Right lobe of liver (tissue), 6 donors: ENCODE data around the gene CDH12. TPM values are rescaled to one million over a fixed set of nuclear protein-coding genes. Genes with fewer than 3 reads are reported as not detected.

Source experiments
- ATAC-seq, 4 donors: fragments of 200-7000 bp; cut with Tn5 transposase; one replicate each; pipeline ENCODE4 v1.9.1; 2020; ENCODE audit warnings: mild to moderate bottlenecking in 4 of 4, moderate library complexity in 4 of 4
- DNase-seq, 3 donors: peaks; one replicate each; pipeline ENCODE4 v3.0.0-alpha.2; 2020
- H3K27ac ChIP-seq, 3 donors: fragments of 200-600 bp; one replicate each; pipeline ENCODE4 v1.8.0; 2022
- H3K27me3 ChIP-seq, 2 donors: fragments of 200-600 bp; one replicate each; pipeline ENCODE4 v1.8.0; 2022
- H3K36me3 ChIP-seq, 4 donors: fragments of 200-600 bp; sonication (generic) in 1 of 4; one replicate each; pipeline versions ENCODE4 v1.5.1 to v1.8.0; 2017 to 2022; ENCODE audit warnings: control low read depth in 1 of 4
- H3K4me1 ChIP-seq, 4 donors: fragments of 200-600 bp; sonication (generic) in 1 of 4; one replicate each; pipeline versions ENCODE4 v1.5.1 to v1.8.0; 2017 to 2022; ENCODE audit warnings: control low read depth in 1 of 4
- H3K4me3 ChIP-seq, 3 donors: fragments of 200-600 bp; one replicate each; pipeline ENCODE4 v1.8.0; 2022
- H3K9me3 ChIP-seq, 4 donors: fragments of 200-600 bp; sonication (generic) in 1 of 4; one replicate each; pipeline versions ENCODE4 v1.5.1 to v1.8.0; 2017 to 2022; ENCODE audit warnings: control low read depth in 1 of 4
- POLR2A ChIP-seq: fragments of 450-650 bp; IDR thresholded peaks from one replicate; pipeline ENCODE4 v1.6.1; 2017; ENCODE audit warnings: antibody characterized with exemption, mild to moderate bottlenecking
- WGBS: methylation state at CpG from one replicate; pipeline ENCODE4 v1.1.6; 2018; ENCODE audit warnings: low coverage, low lambda C conversion rate; ENCODE audit not compliant: insufficient coverage; ENCODE audit errors: missing lambda C conversion rate; 5-methylcytosine and 5-hydroxymethylcytosine counted together
- intact Hi-C, 2 donors: fragments of 100-400 bp; cut with DNase I; formaldehyde crosslinking; loops; one replicate each; pipeline versions ENCODE4 v1.11.2 to v1.14.1; 2022
- total RNA-seq, 6 experiments: library from RNA; depleted of rRNA in 2 of 6; stranded (reverse); fragments of >200 nt in 2 of 6; fragmentation: NEBNext Ultra II Directional in 3 of 6; extraction: Animal tissue kit (Norgen Biotek cat#: 25700) in 3 of 6; gene quantifications; one replicate each; pipeline versions ENCODE4 v1.1.0 to v1.2.4, GENCODE V29; 2016 to 2023
- TF ChIP-seq, protein P1 (sequence below), 4 donors: fragments of 200-600 bp in 3 of 4; fragments of 450-650 bp in 1 of 4; IDR thresholded peaks; one replicate each; pipeline versions ENCODE4 v1.5.1 to v1.8.0; 2016 to 2022; ENCODE audit warnings: antibody characterized with exemption in 4 of 4, mild to moderate bottlenecking in 2 of 4
- donor health status: DM: no; HTN: yes; CAD: no.
- donor health status: DM: no; HTN: no; CAD: no.
- donor health status: DM: no; HTN: no; CAD: no.
- donor health status: DM: no; HTN: yes; CAD: no.
- donor health status: DM: no; HTN: yes; CAD: no.

CDH12 gene
- total RNA-seq, 6 experiments from 2014 or later: 0.42 to 1.0 (median 0.77) TPM; not detected in 3

DNA sequence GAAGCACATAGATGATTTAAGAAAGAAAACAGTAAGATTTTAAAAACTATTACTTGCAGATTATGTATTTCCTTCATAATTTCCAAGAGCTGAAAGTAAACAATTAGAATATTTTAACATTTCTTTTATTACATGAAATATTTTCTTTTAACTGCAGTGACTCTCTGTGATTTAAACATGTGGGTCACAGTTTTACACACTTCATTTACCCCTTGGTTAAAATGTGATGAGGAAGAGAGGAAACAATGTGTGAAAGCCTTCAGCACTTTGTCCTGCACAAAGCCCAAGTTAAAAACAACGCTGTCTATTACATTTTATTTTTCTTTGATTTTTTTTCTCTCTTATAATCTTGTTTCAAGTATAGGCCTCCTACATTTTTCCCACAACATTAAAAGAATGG, 801.3 kb downstream of the CDH12 start:
- H3K27ac ChIP-seq: no peak overlapping the region
- no peak for DNase-seq
- TF ChIP-seq, protein P1, sequence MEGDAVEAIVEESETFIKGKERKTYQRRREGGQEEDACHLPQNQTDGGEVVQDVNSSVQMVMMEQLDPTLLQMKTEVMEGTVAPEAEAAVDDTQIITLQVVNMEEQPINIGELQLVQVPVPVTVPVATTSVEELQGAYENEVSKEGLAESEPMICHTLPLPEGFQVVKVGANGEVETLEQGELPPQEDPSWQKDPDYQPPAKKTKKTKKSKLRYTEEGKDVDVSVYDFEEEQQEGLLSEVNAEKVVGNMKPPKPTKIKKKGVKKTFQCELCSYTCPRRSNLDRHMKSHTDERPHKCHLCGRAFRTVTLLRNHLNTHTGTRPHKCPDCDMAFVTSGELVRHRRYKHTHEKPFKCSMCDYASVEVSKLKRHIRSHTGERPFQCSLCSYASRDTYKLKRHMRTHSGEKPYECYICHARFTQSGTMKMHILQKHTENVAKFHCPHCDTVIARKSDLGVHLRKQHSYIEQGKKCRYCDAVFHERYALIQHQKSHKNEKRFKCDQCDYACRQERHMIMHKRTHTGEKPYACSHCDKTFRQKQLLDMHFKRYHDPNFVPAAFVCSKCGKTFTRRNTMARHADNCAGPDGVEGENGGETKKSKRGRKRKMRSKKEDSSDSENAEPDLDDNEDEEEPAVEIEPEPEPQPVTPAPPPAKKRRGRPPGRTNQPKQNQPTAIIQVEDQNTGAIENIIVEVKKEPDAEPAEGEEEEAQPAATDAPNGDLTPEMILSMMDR (IDR thresholded peaks at IDR 0.05): no peak
- no peak for TF ChIP-seq POLR2A
- no peaks in the 10 kb centered on the region for H3K36me3 ChIP-seq
- 41% methylated on average over 1 of the region's 1 CpG for WGBS
- no peaks in the 10 kb centered on the region for H3K9me3 ChIP-seq
- no peak overlapping the region for H3K4me3 ChIP-seq
- intact Hi-C loops: no loop called here
- H3K4me1 ChIP-seq: no peaks in the 10 kb centered on the region
- no peaks in the 10 kb centered on the region for H3K27me3 ChIP-seq
- ATAC-seq: no peak

DNA sequence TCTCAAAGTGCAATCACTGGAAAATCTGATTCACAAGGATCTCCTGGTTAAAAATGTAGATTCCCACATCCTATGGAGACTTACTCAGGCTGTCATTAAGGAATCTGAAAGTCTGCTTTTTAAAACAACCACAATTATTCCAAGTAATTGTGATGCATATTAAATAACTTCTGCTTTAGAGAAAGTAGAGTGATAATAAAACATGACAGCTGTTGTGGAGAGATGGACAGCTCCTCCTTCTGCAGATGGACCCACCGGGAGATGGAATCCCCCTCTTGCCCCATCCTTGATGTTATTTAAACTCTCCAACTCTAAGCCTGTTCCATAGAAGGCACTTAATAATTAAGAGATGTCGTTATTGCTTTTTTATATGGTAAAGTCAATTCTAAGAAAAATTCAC, 802.2 kb downstream of the CDH12 start:
- Histone ChIP-seq H3K9me3 (no peaks in the 10 kb centered on the region), H3K4me3 (no peak overlapping the region), H3K27ac (no peak overlapping the region), H3K4me1 (no peaks in the 10 kb centered on the region), H3K36me3 (no peaks in the 10 kb centered on the region), H3K27me3 (no peaks in the 10 kb centered on the region)
- intact Hi-C loops: no loop called here
- ATAC-seq (no peak), DNase-seq (no peak)
- WGBS: 34% methylated on average over 2 of the region's 2 CpGs
- TF ChIP-seq, protein P1 (IDR thresholded peaks at IDR 0.05): no peak
- TF ChIP-seq POLR2A: no peak

DNA sequence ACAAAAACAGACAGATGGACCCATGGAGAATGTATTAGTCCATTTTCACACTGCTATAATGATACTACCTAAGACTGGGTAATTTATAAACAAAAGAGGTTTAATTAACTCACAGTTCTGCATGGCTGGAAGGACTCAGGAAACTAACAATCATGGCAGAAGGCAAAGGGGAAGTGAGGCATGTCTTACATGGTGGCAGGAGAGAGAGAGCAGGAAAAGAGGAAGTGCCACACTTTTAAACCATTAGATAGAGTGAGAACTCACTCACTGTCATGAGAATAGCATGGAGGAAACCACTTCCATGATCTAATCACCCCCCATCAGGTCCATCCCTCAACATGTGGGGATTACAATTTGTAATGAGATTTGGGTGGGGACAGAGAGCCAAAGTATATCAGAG, 808.9 kb downstream of the CDH12 start:
- H3K36me3 ChIP-seq: no peaks in the 10 kb centered on the region
- H3K9me3 ChIP-seq: no peaks in the 10 kb centered on the region
- no peaks in the 10 kb centered on the region for H3K4me1 ChIP-seq
- TF ChIP-seq, protein P1 (IDR thresholded peaks at IDR 0.05): no peak
- no peak for TF ChIP-seq POLR2A
- intact Hi-C loops: no loop called here
- no peak overlapping the region for H3K27ac ChIP-seq
- DNase-seq: no peak
- H3K27me3 ChIP-seq: no peaks in the 10 kb centered on the region
- H3K4me3 ChIP-seq: no peak overlapping the region
- no peak for ATAC-seq

DNA sequence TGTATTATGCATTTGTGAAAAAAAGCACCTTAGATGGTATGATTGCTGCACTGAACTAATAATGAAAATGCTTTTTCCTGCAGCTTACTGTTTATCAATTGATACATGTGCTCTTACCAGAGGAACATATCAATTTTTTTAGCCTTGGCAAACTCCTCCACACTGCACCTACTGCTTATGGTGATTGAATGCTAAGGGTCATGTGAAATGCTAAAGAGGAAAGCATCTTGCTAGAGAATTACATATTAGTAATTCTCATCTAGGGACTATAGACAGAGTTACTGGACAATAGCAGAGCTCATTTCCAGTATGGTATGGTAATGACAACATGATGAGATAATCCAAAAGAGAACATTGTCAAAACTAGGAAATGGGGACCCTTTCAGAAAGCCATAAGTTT, 817.1 kb downstream of the CDH12 start:
- no peak overlapping the region for H3K27ac ChIP-seq
- intact Hi-C loops: no loop called here
- DNase-seq (no peak), ATAC-seq (no peak)
- H3K9me3 ChIP-seq: no peaks in the 10 kb centered on the region
- H3K4me1 ChIP-seq: no peaks in the 10 kb centered on the region
- TF ChIP-seq POLR2A: no peak
- TF ChIP-seq, protein P1 (IDR thresholded peaks at IDR 0.05): no peak
- no peak overlapping the region for H3K4me3 ChIP-seq
- no peaks in the 10 kb centered on the region for H3K27me3 ChIP-seq
- H3K36me3 ChIP-seq: no peaks in the 10 kb centered on the region

DNA sequence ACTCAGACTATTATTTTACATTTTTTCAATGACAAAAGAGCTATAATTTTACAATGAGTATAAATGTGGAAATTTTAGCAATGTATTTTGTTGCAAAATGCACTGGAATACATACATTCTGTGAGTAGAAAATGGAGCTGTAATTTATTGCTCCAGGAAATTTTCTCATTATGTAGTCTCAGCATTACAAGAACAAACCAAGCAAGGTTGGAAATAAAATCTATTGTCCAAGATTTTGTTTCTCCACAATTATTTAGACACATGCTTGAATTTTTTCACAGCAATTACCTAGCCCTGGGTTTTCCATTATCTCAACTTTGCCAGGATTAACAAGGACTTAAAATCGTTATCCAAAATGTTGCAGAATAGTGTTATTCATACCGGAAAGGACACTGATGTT, 820.1 kb downstream of the CDH12 start:
- ATAC-seq (no peak), DNase-seq (no peak)
- Histone ChIP-seq H3K4me3 (no peak overlapping the region), H3K4me1 (no peaks in the 10 kb centered on the region), H3K9me3 (no peaks in the 10 kb centered on the region), H3K27me3 (no peaks in the 10 kb centered on the region), H3K36me3 (no peaks in the 10 kb centered on the region), H3K27ac (no peak overlapping the region)
- TF ChIP-seq POLR2A: no peak
- TF ChIP-seq, protein P1 (IDR thresholded peaks at IDR 0.05): no peak
- WGBS: 32% methylated on average over 2 of the region's 2 CpGs
- intact Hi-C loops: no loop called here
